CD4-positive, alpha-beta T cell treated with Interleukin-2 at 100 ng/mL for 4 hours (primary cell): Measurements from ENCODE around the gene PPP1R1C.
"Not testable (repeated sequence)": the region's sequence is repeated elsewhere in the genome, so short reads cannot be mapped to it uniquely, and the experiment has no call there.

ENCODE experiments used
- DNase-seq: peaks from one replicate; pipeline ENCODE4 v3.0.0-alpha.2; 2020; ENCODE audit warnings: low spot score

The PPP1R1C gene, protein sequence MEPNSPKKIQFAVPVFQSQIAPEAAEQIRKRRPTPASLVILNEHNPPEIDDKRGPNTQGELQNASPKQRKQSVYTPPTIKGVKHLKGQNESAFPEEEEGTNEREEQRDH

GRCh38 chr2:181985632-181986205, at the start of gene PPP1R1C:
Gene PPP1R1C, plus strand, starts transcription at chr2:181985853. Its CDS starts 258 bp downstream, at chr2:181986111.
- no peak for DNase-seq

DNA sequence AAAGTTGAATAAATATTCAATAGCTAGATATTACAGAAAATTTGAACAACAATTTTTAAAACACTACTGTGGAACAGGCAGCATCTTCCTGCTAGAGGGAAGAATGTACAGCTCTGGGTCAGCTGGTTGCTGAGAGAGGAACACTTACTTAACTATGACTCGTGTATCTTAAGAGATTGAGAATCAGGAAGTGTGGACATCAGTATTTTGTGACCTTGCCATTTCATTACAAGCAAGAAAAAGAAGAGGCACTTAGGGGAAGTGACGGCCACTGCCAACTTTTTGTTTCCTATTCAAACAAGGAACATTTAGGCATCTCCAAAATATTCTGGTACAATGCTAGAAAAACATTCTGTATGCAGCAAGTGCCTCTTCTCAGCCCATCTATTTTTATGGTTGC, 48.2 kb upstream of the PPP1R1C start:
- DNase-seq = no peak

- DNase-seq = no peak
Measured at GRCh38 chr2:181943411-181944124, 42.1 kb upstream of the PPP1R1C start.

GRCh38 chr2:181944164-181944913, 41.3 kb upstream of the PPP1R1C start:
- no peak for DNase-seq

GRCh38 chr2:181944914-181945291, 40.8 kb upstream of the PPP1R1C start:
- DNase-seq = no peak

GRCh38 chr2:181946444-181947127, 39.1 kb upstream of the PPP1R1C start:
- no peak for DNase-seq

- DNase-seq = no peak
Measured at GRCh38 chr2:181947273-181947672, 38.4 kb upstream of the PPP1R1C start.

GRCh38 chr2:181948227-181948626, 37.4 kb upstream of the PPP1R1C start:
- DNase-seq = no peak

- DNase-seq = no peak
Measured at GRCh38 chr2:181949047-181949446, 36.6 kb upstream of the PPP1R1C start.

DNA sequence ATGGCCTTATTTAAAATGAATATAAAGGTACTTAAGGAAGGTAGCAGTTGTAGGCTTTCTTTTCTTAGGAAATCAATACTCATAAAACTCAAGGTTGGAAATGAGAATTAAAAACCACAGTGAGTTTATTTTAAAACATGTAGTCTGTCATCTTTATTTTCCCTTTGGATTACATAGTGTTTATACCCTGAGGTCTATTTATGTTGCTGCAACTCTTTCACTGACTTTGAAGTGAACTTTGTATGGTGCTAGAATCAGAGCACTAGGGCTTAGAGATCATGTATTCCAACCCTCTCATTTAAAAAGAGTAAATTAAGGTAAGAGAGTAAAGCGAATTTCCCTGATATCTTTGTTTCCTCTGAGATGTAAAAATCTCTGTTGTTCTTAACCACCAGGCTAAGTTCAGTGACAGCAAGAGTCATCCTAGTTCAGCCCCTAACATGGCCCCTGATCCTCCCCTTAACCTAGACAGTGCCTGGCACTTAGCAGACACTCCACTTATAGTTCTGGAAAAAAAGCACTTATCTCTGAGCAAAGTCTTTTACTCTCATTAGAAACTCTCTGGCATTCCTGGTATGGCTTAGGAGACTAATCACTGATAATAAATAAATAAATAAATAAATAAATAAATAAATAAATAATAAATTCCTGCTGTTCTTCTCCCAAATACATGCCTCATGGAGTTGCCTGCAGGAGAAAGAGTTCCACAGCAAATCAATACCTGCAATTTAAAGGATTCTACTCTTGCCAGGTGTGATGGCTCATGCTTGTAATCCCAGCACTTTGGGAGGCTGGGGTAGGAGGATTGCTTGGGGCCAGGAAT, 33.0 kb upstream of the PPP1R1C start:
- DNase-seq = no peak

- DNase-seq = peak; percentile 67
Measured at GRCh38 chr2:181953881-181954537, 31.6 kb upstream of the PPP1R1C start.

DNA sequence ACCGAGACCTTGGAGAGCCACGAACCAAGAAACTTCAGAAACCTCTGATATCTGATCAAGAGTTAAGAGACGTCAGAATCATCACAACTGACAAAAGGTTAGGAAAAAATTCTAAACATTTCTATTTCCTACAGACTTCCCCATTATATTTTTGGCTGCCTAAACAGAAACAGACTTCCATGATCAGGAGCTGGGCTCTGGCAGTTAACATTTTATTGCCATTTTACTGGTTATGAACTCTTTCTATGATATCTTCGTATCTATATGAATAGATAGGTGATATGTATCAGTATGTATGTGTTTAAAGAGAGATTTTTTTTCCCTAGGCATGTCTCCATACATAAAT, 31.1 kb upstream of the PPP1R1C start:
- no peak for DNase-seq

DNA sequence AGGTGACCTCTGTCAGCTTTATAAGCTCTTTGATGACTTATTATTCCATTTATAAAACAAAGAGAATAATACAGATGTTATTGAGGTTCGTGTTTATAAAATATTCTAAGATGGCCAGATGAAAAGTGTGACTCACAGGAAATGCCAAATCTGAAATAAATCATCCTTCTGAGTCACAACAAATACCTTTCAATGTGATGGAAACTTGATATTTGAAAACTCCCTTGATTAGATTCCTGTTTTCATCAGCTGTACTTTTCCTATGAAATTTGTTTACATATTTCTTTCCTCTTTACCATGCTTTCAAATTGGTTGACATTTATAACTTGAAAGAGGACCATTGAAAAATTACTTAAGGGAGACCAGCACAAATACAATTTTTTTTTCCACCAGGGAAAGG, 30.6 kb upstream of the PPP1R1C start:
- DNase-seq = no peak

DNA sequence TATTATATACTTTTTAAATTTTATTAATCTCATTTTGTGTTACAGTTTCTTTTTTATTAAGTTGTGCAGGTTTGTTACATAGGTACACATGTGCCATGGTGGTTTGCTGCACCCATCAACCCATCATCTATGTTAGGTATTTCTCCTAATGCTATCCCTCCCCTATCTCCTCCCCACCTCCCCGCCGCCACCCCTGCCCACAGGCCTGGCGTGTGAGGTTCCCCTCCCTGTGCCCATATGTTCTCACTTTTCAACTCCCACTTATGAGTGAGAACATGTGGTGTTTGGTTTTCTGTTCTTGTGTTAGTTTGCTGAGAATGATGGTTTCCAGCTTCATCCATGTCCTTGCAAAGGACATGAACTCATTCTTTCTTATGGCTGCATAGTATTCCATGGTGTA, 29.8 kb upstream of the PPP1R1C start:
- DNase-seq = not testable (repeated sequence)

DNA sequence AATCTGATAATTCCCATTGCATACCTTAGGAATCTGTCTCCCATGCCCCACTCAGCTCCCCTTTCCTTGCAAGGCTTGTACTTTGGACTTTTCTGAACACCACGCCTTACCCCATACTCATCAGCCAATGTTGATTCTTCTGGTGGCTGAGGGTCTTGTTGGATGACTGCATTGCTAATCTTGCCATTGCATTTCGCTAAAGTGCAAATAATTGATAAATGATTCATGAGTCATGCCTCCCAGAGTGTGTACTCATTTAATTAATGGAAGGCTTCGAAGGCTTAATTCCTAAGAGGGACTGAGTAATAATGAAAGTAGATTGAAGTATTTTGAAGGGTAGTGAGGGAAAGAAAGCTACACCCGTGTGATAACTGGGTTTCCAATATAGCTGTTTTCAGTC, 28.0 kb upstream of the PPP1R1C start:
- DNase-seq = no peak

DNA sequence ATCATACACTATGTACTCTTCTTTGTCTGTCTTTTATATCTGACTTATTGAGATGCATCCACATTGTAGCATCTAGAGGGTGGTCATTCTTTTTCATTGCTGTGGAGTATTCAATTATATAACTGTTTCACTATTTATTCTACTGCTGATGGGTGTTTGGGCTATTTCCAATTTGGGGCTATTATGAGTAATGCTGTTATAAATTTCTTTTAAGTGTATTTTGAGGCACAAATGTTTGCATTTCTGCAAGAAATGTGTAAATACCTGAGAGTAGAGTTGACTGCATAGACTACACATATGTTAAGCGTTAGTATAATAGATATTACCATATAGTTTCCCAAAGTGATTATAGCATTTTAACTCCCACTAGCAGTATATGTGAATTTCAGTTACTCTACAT, 26.9 kb upstream of the PPP1R1C start:
- no peak for DNase-seq

DNA sequence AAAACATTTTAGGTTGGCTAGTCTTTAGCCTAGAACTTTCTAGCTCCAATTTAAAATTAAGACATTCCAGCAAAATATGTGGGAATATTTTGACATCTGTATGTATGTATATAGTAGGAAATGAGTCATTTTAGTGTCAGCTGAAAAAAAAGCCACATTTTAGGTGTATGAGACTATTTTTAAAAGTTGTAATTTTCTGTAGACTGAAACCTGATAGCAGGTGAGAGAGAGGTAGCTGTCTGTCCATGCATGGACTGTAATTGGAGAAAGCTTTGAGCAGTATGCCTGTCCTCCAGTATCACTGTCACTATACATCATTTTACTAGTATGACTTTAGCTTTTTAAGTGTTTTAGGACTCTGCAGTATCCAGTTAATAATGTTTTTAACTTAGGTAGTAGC, 26.1 kb upstream of the PPP1R1C start:
- no peak for DNase-seq

GRCh38 chr2:181961167-181961566, 24.5 kb upstream of the PPP1R1C start:
- not testable (repeated sequence) for DNase-seq

DNA sequence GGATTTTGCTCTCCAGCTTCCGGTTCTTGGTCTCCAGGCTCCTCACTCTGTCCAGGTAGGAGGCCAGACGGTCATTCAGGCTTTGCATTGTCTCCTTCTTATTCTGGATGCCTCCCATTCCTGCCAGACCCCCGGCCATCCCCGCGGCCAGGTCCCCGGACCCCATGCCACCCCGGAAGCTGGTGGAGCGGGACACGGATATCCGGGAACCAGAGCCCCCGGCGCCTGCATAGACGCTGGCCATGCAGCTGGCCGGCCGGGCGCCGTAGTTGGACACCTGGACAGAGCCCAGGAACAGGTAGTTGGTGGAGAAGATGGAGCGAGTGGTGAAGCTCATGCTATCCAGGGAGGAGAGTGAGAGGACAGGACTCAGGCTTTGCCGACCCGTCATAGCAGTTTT, 23.5 kb upstream of the PPP1R1C start:
- DNase-seq = no peak

- DNase-seq = no peak
Measured at GRCh38 chr2:181970160-181970794, 15.4 kb upstream of the PPP1R1C start.

DNA sequence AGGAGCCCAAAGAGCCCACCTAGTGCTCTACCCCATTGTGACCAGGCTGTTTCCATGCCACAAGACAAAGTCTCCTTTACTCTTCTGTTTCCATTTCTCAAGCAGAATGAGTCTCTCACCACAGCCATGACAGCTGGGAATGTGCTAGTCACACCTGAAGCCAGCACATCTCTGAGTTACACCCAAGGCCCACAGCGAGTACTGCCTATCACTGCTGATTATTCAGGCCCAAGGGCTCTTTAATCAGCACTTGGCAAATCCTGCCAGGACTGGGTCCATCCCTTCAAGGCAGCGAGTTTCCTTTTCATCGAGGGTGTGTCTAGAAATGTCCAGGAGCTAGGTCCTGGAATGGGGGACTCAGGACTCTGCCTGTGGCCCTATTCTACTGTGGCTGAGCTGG, 14.6 kb upstream of the PPP1R1C start:
- no peak for DNase-seq
